GM19397 (cell line): ENCODE data around the gene IMMP2L.
"Not testable (repeated sequence)": the region's sequence is repeated elsewhere in the genome, so short reads cannot be mapped to it uniquely, and the experiment has no call there.

Experiments used
- ATAC-seq: cut with Tn5 transposase; IDR thresholded peaks from one replicate; pipeline ENCODE4 v1.9.1; 2021; ENCODE audit warnings: mild to moderate bottlenecking, moderate library complexity; ENCODE audit not compliant: unreplicated experiment

Gene IMMP2L

DNA sequence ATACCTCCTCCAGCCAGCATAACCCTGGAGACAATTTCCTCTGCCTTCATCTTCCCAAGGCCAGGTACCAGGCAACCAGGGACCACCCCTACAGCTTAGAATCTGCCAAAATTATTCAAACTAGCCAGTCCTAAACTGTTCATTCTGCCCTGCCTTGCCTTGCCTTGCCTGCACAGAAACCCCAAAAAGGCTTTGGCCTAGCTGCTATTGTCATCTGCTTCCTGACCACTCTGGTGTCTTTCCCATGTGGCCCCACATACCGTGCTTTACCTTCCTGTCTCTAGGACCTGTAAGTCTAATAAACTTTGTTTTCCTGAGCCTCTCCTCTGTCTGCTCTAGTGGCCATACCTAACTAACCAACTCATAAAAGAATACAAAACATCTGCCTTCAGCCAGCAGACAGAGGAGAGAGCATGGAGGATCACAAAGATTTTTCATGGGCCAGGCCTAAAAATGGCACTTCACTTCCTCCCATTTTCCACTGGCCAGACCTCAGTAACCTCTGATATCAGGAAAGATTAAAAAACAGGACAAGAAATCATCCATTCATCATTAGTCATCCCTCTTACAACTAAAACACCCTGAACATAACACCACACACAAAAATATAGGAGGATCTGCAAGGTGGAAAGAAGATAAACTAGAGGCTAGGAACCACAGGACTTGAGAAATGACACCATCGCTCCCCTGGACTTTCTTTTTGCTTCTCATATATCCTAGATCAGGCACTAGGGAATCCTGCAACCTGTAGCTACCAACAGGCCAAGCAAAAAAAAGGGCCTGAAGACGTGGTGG lies 51.5 kb downstream of the IMMP2L start:
- ATAC-seq: no peak

DNA sequence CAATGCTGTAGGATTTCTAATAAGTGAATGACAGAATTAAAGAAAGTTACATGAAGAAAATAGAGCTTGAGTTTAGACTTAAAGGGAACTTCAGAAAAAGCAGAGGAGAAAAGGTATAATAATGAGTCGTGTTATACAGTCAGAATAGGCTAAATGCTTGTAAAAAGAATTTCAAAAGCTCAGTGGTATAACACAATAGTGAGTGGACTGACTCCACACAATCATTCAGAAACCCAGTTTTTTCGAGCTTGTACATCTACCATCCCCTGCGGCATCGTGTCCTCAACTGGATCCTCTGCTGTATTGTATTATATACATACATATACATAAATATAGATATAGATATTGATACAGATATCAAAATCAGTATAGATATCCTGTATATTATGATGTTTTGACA lies 52.2 kb downstream of the IMMP2L start:
- no peak for ATAC-seq

DNA sequence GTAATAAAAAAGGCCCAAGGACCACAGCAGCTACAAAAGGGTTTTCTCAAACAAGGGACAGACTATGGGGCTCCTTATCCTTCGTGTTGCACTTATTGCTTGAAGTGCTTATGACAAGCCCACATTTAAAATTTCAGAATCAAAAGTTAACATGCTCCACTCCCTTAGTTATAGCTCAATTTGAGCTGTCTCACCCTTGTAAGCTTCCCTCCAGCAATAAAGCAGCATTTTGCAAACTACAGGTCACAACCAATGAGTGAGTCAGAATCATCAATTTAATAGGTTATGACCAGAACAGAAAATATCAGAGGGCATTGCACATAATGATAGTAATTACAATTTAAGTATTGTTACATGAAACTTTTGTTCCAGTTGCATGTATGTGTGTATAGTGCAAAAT lies 53.0 kb downstream of the IMMP2L start:
- ATAC-seq: no peak

DNA sequence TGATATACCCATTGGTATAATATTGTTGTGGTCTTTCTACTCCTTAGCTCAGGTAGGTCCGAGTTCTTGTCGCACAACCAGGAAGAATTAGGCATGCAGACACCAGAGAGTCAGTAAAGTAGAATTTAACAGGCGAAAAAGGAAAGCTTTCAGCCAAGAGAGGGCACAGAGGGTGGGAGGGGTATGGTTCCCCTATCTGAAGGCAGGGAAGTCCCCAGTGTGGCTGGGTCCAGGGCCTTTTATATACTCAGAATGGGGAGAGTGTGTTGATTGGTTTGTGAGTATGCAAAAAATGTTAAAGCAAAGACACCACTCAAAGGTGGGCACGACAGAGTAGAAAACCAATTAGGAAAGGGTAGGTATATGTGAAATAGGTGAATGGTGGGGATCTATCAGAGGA lies 53.9 kb downstream of the IMMP2L start:
- ATAC-seq: no peak

DNA sequence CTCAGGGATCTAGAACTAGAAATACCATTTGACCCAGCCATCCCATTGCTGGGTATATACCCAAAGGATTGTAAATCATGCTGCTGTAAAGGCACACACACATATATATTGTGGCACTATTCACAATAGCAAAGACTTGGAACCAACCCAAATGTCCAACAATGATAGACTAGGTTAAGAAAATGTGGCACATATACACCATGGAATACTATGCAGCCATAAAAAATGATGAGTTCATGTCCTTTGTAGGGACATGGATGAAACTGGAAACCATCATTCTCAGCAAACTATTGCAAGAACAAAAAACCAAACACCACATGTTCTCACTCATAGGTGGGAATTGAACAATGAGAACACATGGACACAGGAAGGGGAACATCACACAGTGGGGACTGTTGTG lies 56.9 kb downstream of the IMMP2L start:
- not testable (repeated sequence) for ATAC-seq

DNA sequence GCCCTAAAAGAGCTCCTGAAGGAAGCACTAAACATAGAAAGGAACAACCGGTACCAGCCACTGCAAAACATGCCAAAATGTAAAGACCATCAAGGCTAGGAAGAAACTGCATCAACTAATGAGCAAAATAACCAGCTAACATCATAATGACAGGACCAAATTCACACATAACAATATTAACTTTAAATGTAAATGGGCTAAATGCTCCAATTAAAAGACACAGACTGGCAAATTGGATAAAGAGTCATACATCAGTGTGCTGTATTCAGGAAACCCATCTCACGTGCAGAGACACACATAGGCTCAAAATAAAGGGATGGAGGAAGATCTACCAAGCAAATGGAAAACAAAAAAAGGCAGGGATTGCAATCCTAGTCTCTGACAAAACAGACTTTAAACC lies 60.5 kb downstream of the IMMP2L start:
- not testable (repeated sequence) for ATAC-seq

DNA sequence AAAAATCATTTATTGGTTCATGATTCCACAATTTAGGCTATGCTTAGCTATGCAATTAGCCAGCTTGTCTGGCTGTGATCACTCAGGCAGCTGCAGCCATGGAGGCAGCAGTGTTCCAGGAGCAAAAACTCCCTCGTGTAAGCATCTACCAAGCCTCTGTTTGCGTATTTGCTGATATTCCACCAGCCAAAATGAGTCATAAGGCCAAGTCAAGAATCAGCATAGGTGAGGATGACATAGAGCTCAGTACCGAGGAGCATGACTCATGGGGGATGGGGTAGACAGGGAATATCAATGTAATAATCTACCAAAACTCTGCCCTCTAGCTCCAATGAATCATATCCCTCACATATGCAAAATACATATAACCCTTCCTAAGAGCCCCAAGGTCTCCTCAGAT lies 63.3 kb downstream of the IMMP2L start:
- ATAC-seq: no peak

DNA sequence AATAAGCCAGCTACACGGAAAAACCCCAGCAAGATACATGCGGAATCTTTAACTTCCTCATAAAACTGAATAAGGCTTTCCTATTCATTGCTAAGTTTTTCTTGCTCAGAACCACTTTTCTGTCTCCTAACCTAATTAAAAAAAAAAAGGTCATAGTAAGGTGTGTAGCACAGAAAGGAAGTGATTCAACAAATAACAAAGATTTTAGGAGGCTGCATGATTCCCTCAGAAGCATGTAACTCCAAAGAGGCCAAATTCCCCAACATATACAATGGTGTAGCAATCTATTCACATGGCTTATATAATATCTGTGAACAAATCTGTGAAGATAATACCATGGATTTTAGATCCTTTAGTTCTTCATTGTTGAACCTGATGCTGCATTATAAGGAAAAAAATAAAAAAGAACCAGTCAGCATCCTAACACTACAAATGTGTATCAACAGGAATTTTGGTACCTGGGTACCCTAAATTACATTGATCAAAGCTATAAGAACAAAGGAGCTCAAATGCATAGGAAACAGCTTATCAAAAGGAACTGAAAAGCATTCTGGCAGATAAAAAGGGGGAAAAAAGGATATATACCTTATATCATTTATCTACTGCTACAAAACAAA lies 63.8 kb downstream of the IMMP2L start:
- ATAC-seq: no peak

DNA sequence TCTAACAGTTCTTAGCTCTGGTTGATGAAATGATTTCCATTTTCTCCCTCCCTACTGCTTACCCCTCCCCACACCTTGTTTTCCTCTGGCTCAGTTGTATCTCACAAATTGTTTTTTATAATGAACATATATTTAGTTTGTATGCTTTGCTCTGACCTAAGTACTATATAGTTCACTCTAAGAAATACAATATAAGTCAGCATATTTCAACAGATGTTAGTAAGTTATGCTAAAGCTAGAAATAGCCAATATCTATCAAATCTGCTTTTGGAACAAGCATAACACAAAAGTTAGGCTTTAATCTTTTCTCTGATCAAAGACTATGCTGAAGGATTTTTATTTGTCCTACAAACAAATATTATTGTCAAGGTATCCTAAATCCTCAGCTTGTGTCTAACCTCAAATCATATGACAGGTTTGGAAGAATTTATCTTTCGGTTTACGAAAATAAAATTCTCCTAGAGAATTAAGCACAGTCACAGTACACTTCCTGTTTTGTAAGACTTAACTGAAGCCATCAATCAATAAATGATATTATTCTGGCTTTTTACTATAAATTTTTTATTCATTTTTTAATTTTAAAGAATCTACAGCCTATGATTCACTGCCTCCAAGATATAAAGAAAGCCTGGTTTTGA lies 67.0 kb downstream of the IMMP2L start:
- no peak for ATAC-seq

DNA sequence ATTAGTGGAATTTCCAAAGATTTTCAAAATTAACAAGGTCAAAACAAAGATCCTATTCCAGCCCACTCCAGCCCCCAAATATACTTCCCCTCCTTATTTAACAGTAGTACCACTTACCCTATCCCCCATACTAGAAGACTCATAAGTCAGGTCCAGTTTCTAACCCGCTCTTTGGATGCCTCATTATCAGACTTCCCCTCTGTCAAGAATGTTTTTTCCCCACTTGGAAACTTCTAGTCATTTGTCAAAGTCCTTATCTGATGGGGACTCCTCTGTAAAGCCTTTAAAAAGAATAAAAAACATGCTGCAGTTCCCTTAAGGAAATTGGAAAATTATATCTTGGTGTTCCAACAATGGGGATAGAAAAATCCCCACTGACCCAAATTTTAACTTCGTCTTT lies 70.1 kb downstream of the IMMP2L start:
- no peak for ATAC-seq

DNA sequence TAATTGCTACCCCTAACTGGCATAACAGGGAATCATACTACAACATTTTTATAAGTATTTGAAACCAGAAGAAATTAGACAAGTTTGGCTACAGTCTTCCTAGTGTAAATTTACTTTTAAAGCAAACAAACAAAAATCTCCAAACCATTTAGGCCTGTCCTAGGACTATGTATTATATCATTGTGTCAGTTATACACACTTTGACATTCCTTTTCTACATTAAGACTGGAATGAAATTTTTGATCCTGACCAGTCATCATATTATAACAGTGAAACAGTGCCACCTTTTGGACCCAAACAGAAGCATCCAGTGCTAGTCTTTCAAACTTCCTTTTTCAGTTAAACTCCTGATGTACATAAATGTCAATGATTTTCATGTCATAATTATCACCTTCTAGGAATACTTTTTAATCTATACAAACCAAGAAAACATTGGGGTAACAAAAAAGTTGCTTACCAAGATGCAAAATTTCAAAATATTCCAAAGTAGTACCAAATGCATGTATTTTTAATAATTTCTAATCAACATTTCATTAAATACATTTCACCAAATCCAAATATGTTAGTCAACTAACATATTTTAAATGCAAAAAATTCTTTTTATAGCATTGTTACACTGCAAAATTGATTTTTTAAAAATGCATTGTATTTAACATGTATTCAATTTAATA lies 75.7 kb downstream of the IMMP2L start:
- no peak for ATAC-seq

DNA sequence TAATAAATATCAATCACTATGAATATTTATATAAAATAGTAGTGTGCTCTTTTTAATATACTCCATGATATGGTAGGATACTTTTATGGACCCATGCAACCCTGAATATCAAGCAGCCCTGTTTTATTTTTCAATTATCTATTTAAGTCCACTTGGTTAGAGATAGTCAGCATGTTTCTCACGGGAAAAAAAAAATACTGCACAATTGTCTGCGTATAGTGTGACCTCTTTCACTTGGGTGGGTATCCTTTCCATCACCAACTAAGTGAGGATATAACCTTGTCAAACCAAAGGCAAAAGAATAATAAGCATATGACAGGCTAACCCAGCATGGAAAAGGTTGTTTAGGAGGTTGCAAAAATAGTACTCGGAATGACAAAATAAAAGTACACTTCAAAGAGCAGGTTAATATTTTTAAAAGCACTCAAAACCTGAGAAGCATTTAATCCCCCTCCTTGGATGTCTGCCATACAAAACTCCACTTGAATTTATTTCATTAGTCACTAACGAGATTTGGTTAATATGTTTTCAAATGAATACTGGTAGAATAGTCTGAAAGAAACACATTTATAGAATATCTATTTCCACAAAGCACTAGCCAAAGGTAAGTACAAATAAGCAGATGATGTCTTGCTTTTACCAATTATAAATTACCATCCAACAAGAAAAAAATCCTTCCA lies 76.5 kb downstream of the IMMP2L start:
- no peak for ATAC-seq

DNA sequence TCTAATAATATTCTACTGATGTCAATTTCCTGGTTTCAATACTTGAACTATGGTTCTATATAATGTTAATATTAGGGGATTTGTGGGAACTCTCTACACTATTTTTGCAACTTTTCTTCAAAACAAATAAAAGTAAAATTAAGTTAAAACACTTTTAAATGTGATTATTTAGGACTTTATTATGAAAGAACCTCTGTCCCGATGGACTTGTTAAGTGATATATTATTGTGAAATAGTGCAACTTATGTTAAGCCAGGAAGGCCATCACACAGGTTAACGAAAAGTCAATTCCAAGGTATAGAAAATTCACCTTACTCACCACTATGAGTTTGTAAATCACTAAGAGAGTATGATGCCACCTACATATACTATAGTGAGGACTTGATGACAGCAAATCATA lies 79.2 kb downstream of the IMMP2L start:
- ATAC-seq: no peak

DNA sequence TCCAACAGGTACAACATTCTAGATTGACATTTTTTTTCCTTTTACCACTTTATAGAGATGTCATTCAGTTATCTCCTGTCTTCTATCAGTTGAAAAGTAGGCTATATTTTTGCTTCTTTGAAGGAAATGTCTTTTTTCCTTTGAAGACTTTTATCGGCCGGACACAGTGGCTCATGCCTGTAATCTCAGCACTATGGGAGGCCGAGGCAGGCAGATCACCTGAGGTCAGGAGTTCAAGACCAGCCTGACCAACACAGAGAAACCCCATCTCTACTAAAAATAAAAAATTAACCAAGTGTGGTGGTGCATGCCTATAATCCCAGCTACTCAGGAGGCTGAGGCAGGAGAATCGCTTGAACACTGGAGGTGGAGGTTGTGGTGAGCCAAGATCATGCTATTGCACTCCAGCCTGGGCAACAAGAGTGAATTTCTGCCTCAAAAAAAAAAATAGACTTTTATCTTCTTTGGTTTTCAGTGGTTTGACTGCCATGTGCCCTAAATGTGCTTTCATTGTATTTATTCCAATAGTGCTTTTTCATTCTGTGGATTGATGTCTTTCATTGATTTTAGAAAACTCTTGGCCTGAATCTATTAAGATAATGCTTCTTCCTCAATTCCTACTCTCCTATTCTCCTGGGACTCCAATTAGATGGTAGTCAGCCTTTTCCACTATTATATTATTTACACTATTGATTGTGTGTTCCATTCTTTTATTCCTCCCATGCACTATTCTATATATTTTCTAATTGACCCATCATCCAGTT lies 84.6 kb downstream of the IMMP2L start:
- ATAC-seq: no peak

DNA sequence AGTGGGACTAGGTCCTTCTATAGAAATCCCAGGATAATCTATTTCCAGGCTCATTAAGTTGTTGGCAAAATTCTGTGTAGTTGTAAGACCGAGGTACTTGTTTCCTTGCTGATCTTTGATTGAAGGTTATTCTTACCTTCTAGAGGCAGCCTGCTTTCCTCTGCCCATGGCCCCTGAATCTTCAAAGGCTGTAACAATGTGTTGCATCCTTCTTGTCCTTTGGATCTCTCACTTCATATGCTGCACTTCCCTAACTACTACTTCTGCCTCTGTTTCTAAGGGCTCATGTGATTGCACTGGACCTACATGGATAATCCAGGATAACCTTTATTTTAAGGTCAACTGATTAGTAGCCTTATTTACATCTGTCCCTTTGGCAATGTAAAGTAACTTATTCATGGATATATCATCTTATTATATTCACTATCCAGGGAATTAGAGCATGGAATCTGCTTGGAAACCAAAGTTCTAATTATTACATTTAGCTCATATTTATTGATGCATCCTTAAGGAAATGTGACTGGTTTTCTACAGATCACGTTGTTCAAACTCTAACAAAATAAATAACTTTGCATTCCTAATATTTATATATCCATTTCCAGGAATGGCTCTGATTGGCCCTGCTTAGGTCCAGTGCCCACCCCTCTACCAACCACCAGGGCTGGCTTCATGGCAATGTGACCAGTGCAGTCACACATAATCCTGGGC lies 85.6 kb downstream of the IMMP2L start:
- no peak for ATAC-seq

DNA sequence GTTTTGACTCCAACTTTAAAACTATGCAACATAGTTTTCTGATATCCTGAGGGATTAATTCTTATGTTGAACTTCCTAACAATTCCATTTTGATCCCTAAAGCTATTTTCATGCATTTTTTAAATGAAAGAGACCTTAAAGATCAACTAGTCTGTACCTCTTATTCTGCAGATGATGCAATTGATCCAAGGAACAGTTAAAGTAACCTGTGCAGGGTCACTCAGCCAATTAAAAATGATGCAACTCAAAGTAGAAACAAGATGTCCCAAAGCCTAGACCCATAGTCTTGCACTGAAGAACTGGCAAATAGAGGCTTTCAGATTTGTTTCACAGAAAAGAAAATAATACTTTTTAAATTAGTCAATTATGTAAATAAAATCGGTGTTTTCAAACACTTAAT lies 86.3 kb downstream of the IMMP2L start:
- no peak for ATAC-seq

DNA sequence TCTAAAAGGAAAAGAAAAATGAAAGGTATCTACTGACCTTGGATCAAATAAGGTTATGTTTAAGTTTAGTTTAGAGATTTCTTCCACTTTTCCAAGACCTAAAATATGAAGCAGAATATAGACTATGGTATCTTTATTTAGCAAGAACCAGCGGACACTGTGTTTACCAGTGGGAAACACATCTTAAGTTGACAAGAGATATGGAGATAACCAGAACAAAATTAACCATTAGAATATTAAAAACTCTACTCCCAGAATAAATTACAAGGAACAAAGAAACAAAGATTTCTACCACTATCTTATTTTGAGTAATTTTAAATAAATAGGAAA lies 86.9 kb downstream of the IMMP2L start:
- ATAC-seq: no peak

DNA sequence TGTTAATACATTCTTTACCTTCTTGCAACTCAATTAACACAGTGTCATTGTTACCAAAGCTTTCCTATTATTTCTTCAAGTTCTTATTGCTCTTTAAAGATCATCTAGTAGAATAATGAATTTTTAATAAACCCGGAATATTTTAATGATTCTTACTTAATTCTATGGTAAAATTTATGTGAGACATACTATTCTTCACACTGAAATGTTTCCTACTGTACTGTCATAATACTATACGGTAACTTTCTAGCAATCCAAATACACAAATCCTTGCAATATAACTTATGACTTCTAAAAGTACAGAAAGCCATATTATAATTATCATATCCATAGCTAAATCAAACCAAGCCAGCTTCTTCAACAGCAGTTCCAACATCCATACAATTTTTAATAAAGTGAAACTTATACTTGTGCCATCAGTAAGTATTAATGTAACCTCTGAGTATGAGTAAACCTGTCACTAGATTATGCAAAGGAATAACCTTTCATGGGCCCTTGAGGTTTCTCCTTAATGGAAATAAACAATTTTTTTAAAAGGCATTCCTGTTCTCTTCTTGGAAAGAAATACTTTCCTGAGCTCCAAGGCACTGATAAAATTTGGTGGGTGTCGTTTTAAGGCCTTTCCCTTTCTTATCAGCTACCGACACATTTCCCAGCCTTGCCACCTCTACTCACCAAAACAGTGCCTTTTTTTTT lies 87.4 kb downstream of the IMMP2L start:
- no peak for ATAC-seq

DNA sequence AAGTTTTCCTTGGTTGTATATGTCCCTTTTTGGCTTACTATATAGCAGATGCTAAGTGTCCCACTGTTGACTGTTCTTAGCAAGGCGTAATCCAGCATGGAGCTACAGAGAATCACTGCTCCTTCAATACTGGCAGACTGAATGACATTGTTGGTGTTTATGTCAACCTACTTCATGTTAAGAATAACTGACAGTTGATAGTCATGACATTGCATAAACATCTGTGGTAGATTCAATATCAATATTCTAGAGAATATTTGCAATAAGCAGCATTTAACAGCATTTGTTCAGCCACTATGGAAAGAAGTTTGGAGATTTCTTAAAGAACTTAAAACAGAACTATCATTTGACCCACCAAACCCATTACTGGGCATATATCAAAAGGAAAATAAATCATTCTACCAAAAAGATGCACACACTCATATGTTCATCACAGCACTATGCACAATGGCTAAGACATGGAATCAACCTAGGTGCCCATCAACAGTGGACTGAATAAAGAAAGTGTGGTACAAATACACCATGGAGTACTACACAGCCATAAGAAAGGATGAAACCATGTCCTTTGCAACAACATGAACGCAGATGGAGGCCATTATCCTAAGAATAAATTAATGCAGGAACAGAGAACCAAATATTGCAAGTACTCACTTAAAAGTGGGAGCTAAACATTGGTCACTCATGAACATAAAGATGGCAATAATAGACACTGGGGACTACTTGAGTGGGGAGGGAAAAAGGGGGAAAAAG lies 88.7 kb downstream of the IMMP2L start:
- no peak for ATAC-seq
